Neural progenitor cell (in vitro differentiated cells): ENCODE measurements around the gene DDIAS.

Source experiments
- EZH2phosphoT487 ChIP-seq: fragments of 200-600 bp; sonication (generic); IDR thresholded peaks from 2 replicates; pipeline ENCODE4 v1.6.1; 2017; ENCODE audit warnings: antibody characterized with exemption
- TF ChIP-seq, protein P1 (sequence below): fragments of 200-600 bp; sonication (generic); IDR thresholded peaks from 2 replicates; pipeline ENCODE4 v1.5.1; 2017; ENCODE audit warnings: antibody characterized with exemption, mild to moderate bottlenecking

DNA sequence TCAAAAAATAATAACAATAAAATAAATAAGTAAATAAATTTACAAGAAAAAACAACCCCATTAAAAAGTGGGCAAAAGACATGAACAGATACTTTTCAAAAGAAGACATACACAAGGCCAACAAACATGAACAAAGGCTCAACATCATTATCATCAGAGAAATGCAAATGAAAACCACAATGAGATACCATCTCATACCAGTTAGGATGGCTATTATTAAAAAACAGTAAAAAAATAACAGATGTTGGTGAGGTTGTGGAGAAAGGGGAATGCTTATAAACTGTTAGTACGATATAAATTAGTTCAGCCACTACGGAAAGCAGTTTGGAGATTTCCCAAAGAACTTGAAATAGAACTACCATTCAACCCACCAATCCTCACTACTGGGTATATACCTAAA, 45.9 kb upstream of the DDIAS start:
- TF ChIP-seq, protein P1, sequence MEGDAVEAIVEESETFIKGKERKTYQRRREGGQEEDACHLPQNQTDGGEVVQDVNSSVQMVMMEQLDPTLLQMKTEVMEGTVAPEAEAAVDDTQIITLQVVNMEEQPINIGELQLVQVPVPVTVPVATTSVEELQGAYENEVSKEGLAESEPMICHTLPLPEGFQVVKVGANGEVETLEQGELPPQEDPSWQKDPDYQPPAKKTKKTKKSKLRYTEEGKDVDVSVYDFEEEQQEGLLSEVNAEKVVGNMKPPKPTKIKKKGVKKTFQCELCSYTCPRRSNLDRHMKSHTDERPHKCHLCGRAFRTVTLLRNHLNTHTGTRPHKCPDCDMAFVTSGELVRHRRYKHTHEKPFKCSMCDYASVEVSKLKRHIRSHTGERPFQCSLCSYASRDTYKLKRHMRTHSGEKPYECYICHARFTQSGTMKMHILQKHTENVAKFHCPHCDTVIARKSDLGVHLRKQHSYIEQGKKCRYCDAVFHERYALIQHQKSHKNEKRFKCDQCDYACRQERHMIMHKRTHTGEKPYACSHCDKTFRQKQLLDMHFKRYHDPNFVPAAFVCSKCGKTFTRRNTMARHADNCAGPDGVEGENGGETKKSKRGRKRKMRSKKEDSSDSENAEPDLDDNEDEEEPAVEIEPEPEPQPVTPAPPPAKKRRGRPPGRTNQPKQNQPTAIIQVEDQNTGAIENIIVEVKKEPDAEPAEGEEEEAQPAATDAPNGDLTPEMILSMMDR: no peak
- TF ChIP-seq EZH2phosphoT487: no peak
